SHP77 (cell line): ENCODE results near the gene UBE2QL1.

Source experiments
- DNase-seq, 2 experiments: peaks; one replicate each; lab custom pipeline; 2025; lab: John Stamatoyannopoulos, UW

UBE2QL1 gene

GRCh38 chr5:6454628-6455053 lies 6.0 kb downstream of the UBE2QL1 start:
- DNase-seq = no peak

GRCh38 chr5:6455571-6456200 lies 7.0 kb downstream of the UBE2QL1 start:
- DNase-seq = no peak

GRCh38 chr5:6456766-6457370 lies 8.2 kb downstream of the UBE2QL1 start:
- DNase-seq = no peak

GRCh38 chr5:6457592-6457991 lies 8.9 kb downstream of the UBE2QL1 start:
- no peak for DNase-seq

- DNase-seq = no peak
These were observed 10.2 kb downstream of the UBE2QL1 start for GRCh38 chr5:6458833-6459232.

- DNase-seq = no peak
These were observed 11.2 kb downstream of the UBE2QL1 start for GRCh38 chr5:6459896-6460295.

- no peak for DNase-seq
These were observed 12.3 kb downstream of the UBE2QL1 start for GRCh38 chr5:6461006-6461405.

- DNase-seq = no peak
These were observed 13.4 kb downstream of the UBE2QL1 start for GRCh38 chr5:6461793-6462650.

GRCh38 chr5:6462671-6463070 lies 14.0 kb downstream of the UBE2QL1 start:
- no peak for DNase-seq

- no peak for DNase-seq
These were observed 15.8 kb downstream of the UBE2QL1 start for GRCh38 chr5:6464441-6464840.

GRCh38 chr5:6465831-6466790 lies 17.5 kb downstream of the UBE2QL1 start:
- DNase-seq = no peak

GRCh38 chr5:6466975-6467567 lies 18.4 kb downstream of the UBE2QL1 start:
- no peak for DNase-seq

- DNase-seq = no peak
These were observed 18.9 kb downstream of the UBE2QL1 start for GRCh38 chr5:6467591-6467990.

- no peak for DNase-seq
These were observed 19.4 kb downstream of the UBE2QL1 start for GRCh38 chr5:6468104-6468503.

- DNase-seq = no peak
These were observed 20.2 kb downstream of the UBE2QL1 start for GRCh38 chr5:6468870-6469269.

GRCh38 chr5:6469836-6470235 lies 21.2 kb downstream of the UBE2QL1 start:
- no peak for DNase-seq

- DNase-seq = no peak
These were observed 22.0 kb downstream of the UBE2QL1 start for GRCh38 chr5:6470672-6471071.

GRCh38 chr5:6471252-6471651 lies 22.6 kb downstream of the UBE2QL1 start:
- DNase-seq = no peak

- DNase-seq = no peak
These were observed 24.1 kb downstream of the UBE2QL1 start for GRCh38 chr5:6472792-6473191.

- no peak for DNase-seq
These were observed 24.6 kb downstream of the UBE2QL1 start for GRCh38 chr5:6473284-6473683.

GRCh38 chr5:6475626-6476312 lies 27.1 kb downstream of the UBE2QL1 start:
- DNase-seq = peak; percentile 77 to 88
